K562 (cell line): ENCODE results near the gene KDM2A. TPM values are rescaled to one million over a fixed set of nuclear protein-coding genes. Genes with fewer than 3 reads are reported as not detected.

ENCODE experiments used
- BRCA1 ChIP-seq, 2 experiments: fragments of 450-650 bp in 1 of 2; sonication (generic) in 1 of 2; formaldehyde crosslinking in 1 of 2; IDR thresholded peaks; 2 replicates each; pipeline versions ENCODE4 v1.5.0 to v1.6.1; 2017 to 2020; ENCODE audit warnings: mild to moderate bottlenecking in 1 of 2, missing genetic modification reagents in 1 of 2
- CBX1 ChIP-seq: sonication (generic); IDR thresholded peaks from 2 replicates; pipeline ENCODE4 v1.6.1; 2016; ENCODE audit warnings: antibody characterized with exemption, low read depth, mild to moderate bottlenecking
- CBX8 ChIP-seq: fragments of 200-600 bp; sonication (generic); IDR thresholded peaks from 2 replicates; pipeline ENCODE4 v1.6.1; 2012; ENCODE audit warnings: borderline replicate concordance, mixed run types, low read depth, mild to moderate bottlenecking, moderate library complexity, mixed read lengths, low read length, control low read depth, inconsistent platforms; ENCODE audit not compliant: poor library complexity, severe bottlenecking; ENCODE audit errors: extremely low read depth
- CCAR2 ChIP-seq: fragments of 200-400 bp; formaldehyde crosslinking; IDR thresholded peaks from 2 replicates; pipeline ENCODE4 v1.6.1; 2017; ENCODE audit warnings: mild to moderate bottlenecking, low read depth, low read length
- EGR1 ChIP-seq: fragments of 450-650 bp; conservative IDR thresholded peaks from 2 replicates; pipeline ENCODE4 v1.6.1; 2017; ENCODE audit warnings: mild to moderate bottlenecking
- GABPB2 ChIP-seq: fragments of 250-450 bp; sonication (Bioruptor Pico); conservative IDR thresholded peaks from 2 replicates; pipeline ENCODE4 v1.5.1; 2021; ENCODE audit warnings: mild to moderate bottlenecking
- KAT8 ChIP-seq: fragments of 450-650 bp; IDR thresholded peaks from 2 replicates; pipeline ENCODE4 v1.6.1; 2016; ENCODE audit warnings: low read depth, mild to moderate bottlenecking
- KLF1 ChIP-seq: fragments of 450-650 bp; IDR thresholded peaks from 2 replicates; pipeline ENCODE4 v1.6.1; 2016; ENCODE audit warnings: missing genetic modification characterization, missing compliant biosample characterization
- MEIS2 ChIP-seq: fragments of 450-650 bp; IDR thresholded peaks from 2 replicates; pipeline ENCODE4 v1.6.1; 2014; ENCODE audit warnings: mild to moderate bottlenecking; ENCODE audit not compliant: partially characterized antibody
- PML ChIP-seq: IDR thresholded peaks from 2 replicates; pipeline ENCODE4 v1.6.1; 2012; ENCODE audit warnings: low read length, inconsistent platforms
- POLR2G ChIP-seq: fragments of 200-400 bp; formaldehyde crosslinking; IDR thresholded peaks from 2 replicates; pipeline ENCODE4 v1.6.1; 2017; ENCODE audit warnings: low read depth, mild to moderate bottlenecking, antibody characterized with exemption, low read length, moderate library complexity
- SMC3 ChIP-seq: conservative IDR thresholded peaks from 2 replicates; pipeline ENCODE4 v1.6.1; 2011; ENCODE audit warnings: low read depth, low read length, improper control_type of control experiment; ENCODE audit not compliant: insufficient read depth
- TEAD2 ChIP-seq: fragments of 450-650 bp; IDR thresholded peaks from 2 replicates; pipeline ENCODE4 v1.6.1; 2016; ENCODE audit warnings: missing genetic modification characterization, control low read depth, missing compliant biosample characterization
- TEAD4 ChIP-seq, 2 experiments: sonication (generic) in 1 of 2; formaldehyde crosslinking in 1 of 2; IDR thresholded peaks; 2 replicates each; pipeline versions ENCODE4 v1.6.1 to v1.8.0; 2012 to 2022; ENCODE audit warnings: borderline replicate concordance in 1 of 2, inconsistent platforms in 1 of 2, low read length in 1 of 2, mild to moderate bottlenecking in 1 of 2, missing genetic modification reagents in 1 of 2
- ZNF239 ChIP-seq: fragments of 250-450 bp; sonication (Bioruptor Pico); IDR thresholded peaks from 2 replicates; pipeline ENCODE4 v1.4.0; 2020; ENCODE audit warnings: mild to moderate bottlenecking
- ZNF444 ChIP-seq: fragments of 250-450 bp; sonication (Bioruptor Pico); IDR thresholded peaks from 2 replicates; pipeline ENCODE4 v1.4.0; 2020; ENCODE audit warnings: mild to moderate bottlenecking, moderate library complexity
- ZNF668 ChIP-seq: fragments of 250-450 bp; sonication (Bioruptor Pico); IDR thresholded peaks from 2 replicates; pipeline ENCODE4 v1.8.0; 2022; ENCODE audit warnings: mild to moderate bottlenecking, inconsistent platforms
- ZNF766 ChIP-seq: fragments of 200-800 bp; sonication (Bioruptor generic); conservative IDR thresholded peaks from 2 replicates; pipeline ENCODE4 v1.6.1; 2016; ENCODE audit warnings: missing genetic modification characterization, missing compliant biosample characterization
- polyA plus RNA-seq, 8 experiments: library from polyadenylated mRNA; depleted of rRNA in 4 of 8; stranded (reverse) in 5 of 8; unstranded in 3 of 8; fragments of >200 nt; fragmentation: Nextera tagmentation in 2 of 8; fragmentation: Illumina TruSeq in 1 of 8; extraction: Ambion mirVana in 2 of 8; extraction: Trizol in 1 of 8; gene quantifications; 2 replicates each; pipeline versions ENCODE4 v1.2.1 to v1.2.3, GENCODE V29; 2011 to 2014; ENCODE audit warnings: inconsistent platforms in 1 of 8, missing spikeins in 1 of 8
- total RNA-seq, 7 experiments: library from RNA; depleted of rRNA in 6 of 7; stranded (reverse); fragments of >200 nt in 6 of 7; fragmentation: Illumina TruSeq in 2 of 7; extraction: Trizol in 2 of 7; gene quantifications; 2 replicates each; pipeline versions ENCODE4 v1.2.1 to v1.2.3, GENCODE V29; 2011 to 2021; ENCODE audit warnings: low replicate concordance in 1 of 7
- TF ChIP-seq, protein P1 (sequence below): fragments of 450-650 bp; conservative IDR thresholded peaks from 2 replicates; pipeline ENCODE4 v1.6.1; 2016; ENCODE audit warnings: missing genetic modification characterization, low read depth, mild to moderate bottlenecking, missing compliant biosample characterization, moderate library complexity
- TF ChIP-seq, protein P2 (sequence below): fragments of 200-800 bp; sonication (Bioruptor generic); IDR thresholded peaks from 2 replicates; pipeline ENCODE4 v1.6.1; 2016; ENCODE audit warnings: missing genetic modification characterization, missing compliant biosample characterization
- TF ChIP-seq, protein P3 (sequence below): fragments of 450-650 bp; IDR thresholded peaks from one replicate; pipeline ENCODE4 v1.6.1; 2018; ENCODE audit warnings: mild to moderate bottlenecking, moderate library complexity; ENCODE audit not compliant: partially characterized antibody

KDM2A gene
- total and polyA plus RNA-seq, 9 of the 15 experiments (the other 6 are each of a cell fraction or from before 2014, with no cell fraction given), result 5.0 to 39.3 (median 21.3) TPM

DNA sequence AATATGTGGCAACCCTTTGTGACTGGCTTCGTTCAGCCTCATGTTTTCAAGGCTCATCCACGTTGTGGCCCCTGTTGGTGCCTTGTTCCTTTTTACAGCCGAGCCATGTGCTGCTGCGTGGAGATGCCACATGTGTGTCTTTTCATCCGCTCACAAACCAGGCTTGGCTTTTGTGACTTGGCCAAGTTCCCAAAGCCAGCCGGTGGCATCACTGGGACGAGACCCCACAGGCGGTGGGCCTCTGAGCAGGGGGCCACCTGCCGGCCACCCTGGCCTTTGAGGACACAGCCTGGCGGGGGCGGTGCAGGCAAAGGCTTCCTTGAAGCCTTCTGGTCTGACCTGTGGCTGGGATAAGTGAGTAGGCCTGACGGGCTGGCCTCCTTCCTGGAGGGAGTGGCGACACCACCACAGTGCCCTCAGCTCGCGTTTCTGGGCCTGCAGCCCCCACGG lies 157.7 kb downstream of the KDM2A start (continued):
- no peak for TF ChIP-seq CBX8
- TF ChIP-seq CBX1, result no peak
- TF ChIP-seq ZNF444 (CRISPR knock-in tag), result no peak
- TF ChIP-seq TEAD4 (IDR thresholded peaks at IDR 0.05; ENCODE audit: low read length), result no peak
- no peak for TF ChIP-seq TEAD4 (CRISPR knock-in tag; IDR thresholded peaks at IDR 0.05; ENCODE audit: borderline replicate concordance)
- no peak for TF ChIP-seq ZNF668 (CRISPR knock-in tag)
- TF ChIP-seq TEAD2, result no peak
- TF ChIP-seq KLF1 (tag), result 0 out of 2 replicates have a peak, but pooled peaks have one; percentile 11
- no peak for TF ChIP-seq POLR2G
- TF ChIP-seq BRCA1 (IDR thresholded peaks at IDR 0.05), result no peak
- TF ChIP-seq BRCA1 (CRISPR knock-in tag; IDR thresholded peaks at IDR 0.05), result no peak
- TF ChIP-seq, protein P1, sequence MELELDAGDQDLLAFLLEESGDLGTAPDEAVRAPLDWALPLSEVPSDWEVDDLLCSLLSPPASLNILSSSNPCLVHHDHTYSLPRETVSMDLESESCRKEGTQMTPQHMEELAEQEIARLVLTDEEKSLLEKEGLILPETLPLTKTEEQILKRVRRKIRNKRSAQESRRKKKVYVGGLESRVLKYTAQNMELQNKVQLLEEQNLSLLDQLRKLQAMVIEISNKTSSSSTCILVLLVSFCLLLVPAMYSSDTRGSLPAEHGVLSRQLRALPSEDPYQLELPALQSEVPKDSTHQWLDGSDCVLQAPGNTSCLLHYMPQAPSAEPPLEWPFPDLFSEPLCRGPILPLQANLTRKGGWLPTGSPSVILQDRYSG (tag), result no peak
- no peak for TF ChIP-seq SMC3
- no peak for TF ChIP-seq ZNF766 (CRISPR knock-in tag)
- TF ChIP-seq MEIS2, result no peak
- no peak for TF ChIP-seq KAT8
- TF ChIP-seq PML, result no peak
- TF ChIP-seq, protein P2, sequence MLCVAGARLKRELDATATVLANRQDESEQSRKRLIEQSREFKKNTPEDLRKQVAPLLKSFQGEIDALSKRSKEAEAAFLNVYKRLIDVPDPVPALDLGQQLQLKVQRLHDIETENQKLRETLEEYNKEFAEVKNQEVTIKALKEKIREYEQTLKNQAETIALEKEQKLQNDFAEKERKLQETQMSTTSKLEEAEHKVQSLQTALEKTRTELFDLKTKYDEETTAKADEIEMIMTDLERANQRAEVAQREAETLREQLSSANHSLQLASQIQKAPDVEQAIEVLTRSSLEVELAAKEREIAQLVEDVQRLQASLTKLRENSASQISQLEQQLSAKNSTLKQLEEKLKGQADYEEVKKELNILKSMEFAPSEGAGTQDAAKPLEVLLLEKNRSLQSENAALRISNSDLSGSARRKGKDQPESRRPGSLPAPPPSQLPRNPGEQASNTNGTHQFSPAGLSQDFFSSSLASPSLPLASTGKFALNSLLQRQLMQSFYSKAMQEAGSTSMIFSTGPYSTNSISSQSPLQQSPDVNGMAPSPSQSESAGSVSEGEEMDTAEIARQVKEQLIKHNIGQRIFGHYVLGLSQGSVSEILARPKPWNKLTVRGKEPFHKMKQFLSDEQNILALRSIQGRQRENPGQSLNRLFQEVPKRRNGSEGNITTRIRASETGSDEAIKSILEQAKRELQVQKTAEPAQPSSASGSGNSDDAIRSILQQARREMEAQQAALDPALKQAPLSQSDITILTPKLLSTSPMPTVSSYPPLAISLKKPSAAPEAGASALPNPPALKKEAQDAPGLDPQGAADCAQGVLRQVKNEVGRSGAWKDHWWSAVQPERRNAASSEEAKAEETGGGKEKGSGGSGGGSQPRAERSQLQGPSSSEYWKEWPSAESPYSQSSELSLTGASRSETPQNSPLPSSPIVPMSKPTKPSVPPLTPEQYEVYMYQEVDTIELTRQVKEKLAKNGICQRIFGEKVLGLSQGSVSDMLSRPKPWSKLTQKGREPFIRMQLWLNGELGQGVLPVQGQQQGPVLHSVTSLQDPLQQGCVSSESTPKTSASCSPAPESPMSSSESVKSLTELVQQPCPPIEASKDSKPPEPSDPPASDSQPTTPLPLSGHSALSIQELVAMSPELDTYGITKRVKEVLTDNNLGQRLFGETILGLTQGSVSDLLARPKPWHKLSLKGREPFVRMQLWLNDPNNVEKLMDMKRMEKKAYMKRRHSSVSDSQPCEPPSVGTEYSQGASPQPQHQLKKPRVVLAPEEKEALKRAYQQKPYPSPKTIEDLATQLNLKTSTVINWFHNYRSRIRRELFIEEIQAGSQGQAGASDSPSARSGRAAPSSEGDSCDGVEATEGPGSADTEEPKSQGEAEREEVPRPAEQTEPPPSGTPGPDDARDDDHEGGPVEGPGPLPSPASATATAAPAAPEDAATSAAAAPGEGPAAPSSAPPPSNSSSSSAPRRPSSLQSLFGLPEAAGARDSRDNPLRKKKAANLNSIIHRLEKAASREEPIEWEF (CRISPR knock-in tag), result no peak
- TF ChIP-seq, protein P3, sequence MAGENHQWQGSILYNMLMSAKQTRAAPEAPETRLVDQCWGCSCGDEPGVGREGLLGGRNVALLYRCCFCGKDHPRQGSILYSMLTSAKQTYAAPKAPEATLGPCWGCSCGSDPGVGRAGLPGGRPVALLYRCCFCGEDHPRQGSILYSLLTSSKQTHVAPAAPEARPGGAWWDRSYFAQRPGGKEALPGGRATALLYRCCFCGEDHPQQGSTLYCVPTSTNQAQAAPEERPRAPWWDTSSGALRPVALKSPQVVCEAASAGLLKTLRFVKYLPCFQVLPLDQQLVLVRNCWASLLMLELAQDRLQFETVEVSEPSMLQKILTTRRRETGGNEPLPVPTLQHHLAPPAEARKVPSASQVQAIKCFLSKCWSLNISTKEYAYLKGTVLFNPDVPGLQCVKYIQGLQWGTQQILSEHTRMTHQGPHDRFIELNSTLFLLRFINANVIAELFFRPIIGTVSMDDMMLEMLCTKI, result no peak
- peak; percentile 92 for TF ChIP-seq EGR1
- no peak for TF ChIP-seq CCAR2
- no peak for TF ChIP-seq GABPB2
- no peak for TF ChIP-seq ZNF239 (CRISPR knock-in tag)
